ENCODE results near the gene AP1S3.
A peak's percentile ranks its signal among the peaks of the same experiment; 100 is the strongest.

The AP1S3 gene

DNA sequence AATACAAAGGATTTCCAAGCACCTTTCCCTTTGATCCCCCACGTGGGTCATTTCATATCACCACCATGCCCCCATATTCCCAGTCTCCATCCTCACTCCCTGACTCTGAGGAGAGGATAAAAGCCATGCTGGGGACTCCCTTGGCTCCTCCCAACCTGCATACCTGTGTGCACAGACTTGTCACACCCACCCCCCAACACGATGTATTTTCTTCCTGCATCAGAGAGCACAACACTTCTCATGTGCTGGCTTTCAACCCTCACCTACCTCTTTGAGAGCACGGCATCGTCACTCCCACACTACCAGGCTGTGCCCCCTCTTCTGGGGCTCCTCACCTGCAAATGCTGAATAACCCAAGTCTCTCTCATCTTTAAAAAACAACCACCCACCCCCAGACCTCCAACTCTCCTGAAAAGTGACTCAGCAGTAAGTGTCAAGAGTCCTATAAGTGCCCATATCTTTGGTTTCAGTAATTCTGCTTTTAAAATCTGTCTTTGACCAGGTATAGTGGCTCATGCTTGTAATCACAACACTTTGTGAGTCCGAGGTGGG lies 53.1 kb downstream of the AP1S3 start:
- peaks cover 5% of the 10 kb centered on the region for H3K27me3 Mint-ChIP-seq (ENCODE audit: low read depth, poor library complexity)
- H3K4me3 Mint-ChIP-seq, result no peak overlapping the region
- no peaks in the 10 kb centered on the region for H3K9me3 Mint-ChIP-seq
- peaks cover 18% of the 10 kb centered on the region for H3K4me1 Mint-ChIP-seq
- H3K27ac Mint-ChIP-seq, result no peak overlapping the region
- no peak for DNase-seq
- TF ChIP-seq CTCF (IDR thresholded peaks at IDR 0.05), result no peak
- H3K36me3 Mint-ChIP-seq (ENCODE audit: low read depth), result no peaks in the 10 kb centered on the region

DNA sequence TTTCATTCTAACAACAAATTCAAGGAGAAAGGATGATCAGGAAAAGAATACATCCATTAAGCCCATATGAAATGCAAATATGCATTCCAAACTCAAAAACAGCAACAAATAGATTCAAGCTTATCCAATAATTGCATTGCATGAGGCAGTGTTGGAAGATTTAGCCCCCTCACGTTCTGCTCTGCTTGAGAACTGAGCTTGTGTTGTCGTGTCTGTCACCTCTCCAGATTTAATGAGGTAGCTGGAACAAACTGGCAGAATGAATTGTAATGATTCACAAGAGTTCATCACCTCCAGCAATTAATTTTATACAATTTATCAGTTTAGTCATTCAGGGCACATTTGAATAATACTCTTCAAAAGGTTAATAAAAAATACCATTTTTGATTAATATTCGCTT lies 54.8 kb downstream of the AP1S3 start:
- Mint-ChIP-seq H3K27me3 (ENCODE audit: low read depth, poor library complexity) (peaks cover 5% of the 10 kb centered on the region), H3K27ac (peak overlapping the region; percentile 39), H3K9me3 (no peaks in the 10 kb centered on the region), H3K4me1 (peaks cover 22% of the 10 kb centered on the region), H3K36me3 (ENCODE audit: low read depth) (no peaks in the 10 kb centered on the region), H3K4me3 (no peak overlapping the region)
- no peak for DNase-seq
- no peak for TF ChIP-seq CTCF (IDR thresholded peaks at IDR 0.05)

DNA sequence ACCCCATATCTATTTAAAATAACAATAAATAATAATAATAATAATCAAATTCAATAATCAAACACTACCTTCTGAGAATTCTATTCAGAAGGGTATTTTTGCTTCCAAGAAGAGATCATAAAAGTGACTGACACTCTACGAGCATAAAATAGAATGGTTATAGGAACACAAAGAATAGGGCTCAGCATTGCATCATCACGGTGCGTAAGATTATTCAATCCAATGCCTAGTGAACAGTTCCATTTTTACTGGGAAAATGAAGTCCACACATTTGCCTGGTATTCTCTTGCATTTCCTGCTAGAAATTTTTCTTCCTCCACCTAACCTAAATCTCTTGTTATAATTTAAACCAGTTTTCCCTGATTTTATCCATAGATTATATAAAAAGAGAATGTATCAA lies 55.8 kb downstream of the AP1S3 start:
- no peak for DNase-seq
- H3K4me1 Mint-ChIP-seq, result peaks cover 22% of the 10 kb centered on the region
- H3K36me3 Mint-ChIP-seq (ENCODE audit: low read depth), result no peaks in the 10 kb centered on the region
- peaks cover 5% of the 10 kb centered on the region for H3K27me3 Mint-ChIP-seq (ENCODE audit: low read depth, poor library complexity)
- no peak overlapping the region for H3K27ac Mint-ChIP-seq
- H3K9me3 Mint-ChIP-seq, result no peaks in the 10 kb centered on the region
- TF ChIP-seq CTCF (IDR thresholded peaks at IDR 0.05), result no peak
- H3K4me3 Mint-ChIP-seq, result no peak overlapping the region

- TF ChIP-seq CTCF (IDR thresholded peaks at IDR 0.05), result no peak
These were observed 57.5 kb downstream of the AP1S3 start for GRCh38 chr2:223779877-223780276.

DNA sequence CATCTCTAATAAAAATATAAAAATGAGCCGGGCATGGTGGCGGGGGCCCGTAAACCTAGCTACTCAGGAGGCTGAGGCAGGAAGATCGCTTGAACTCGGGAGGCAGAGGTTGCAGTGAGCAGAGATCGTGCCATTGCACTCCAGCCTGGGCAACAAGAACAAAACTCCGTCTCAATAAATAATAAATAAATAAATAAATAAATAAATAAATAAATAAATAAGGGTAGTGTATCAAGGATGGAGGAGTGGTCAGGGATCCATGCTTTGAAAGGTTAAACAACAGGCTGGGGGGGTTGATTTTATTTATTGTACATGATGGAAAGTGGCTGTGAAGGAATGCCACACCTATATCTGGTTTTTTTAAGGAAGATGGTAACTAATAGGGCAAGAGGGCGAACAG lies 63.2 kb downstream of the AP1S3 start:
- Mint-ChIP-seq H3K27me3 (ENCODE audit: low read depth, poor library complexity) (no peaks in the 10 kb centered on the region), H3K4me1 (peaks cover 4% of the 10 kb centered on the region), H3K27ac (no peak overlapping the region), H3K4me3 (no peak overlapping the region), H3K36me3 (ENCODE audit: low read depth) (no peaks in the 10 kb centered on the region), H3K9me3 (no peaks in the 10 kb centered on the region)
- no peak for TF ChIP-seq CTCF (IDR thresholded peaks at IDR 0.05)
- DNase-seq, result no peak

More at GRCh38 chr2:223779877-223780276, 57.5 kb downstream of the AP1S3 start:
- Mint-ChIP-seq H3K4me1 (peaks cover 22% of the 10 kb centered on the region), H3K27ac (no peak overlapping the region), H3K36me3 (ENCODE audit: low read depth) (no peaks in the 10 kb centered on the region), H3K4me3 (no peak overlapping the region), H3K9me3 (no peaks in the 10 kb centered on the region), H3K27me3 (ENCODE audit: low read depth, poor library complexity) (peaks cover 5% of the 10 kb centered on the region)
- no peak for DNase-seq

- Mint-ChIP-seq H3K4me1 (peaks cover 7% of the 10 kb centered on the region), H3K4me3 (no peak overlapping the region), H3K9me3 (no peaks in the 10 kb centered on the region), H3K27me3 (ENCODE audit: low read depth, poor library complexity) (no peaks in the 10 kb centered on the region), H3K27ac (no peak overlapping the region), H3K36me3 (ENCODE audit: low read depth) (peaks cover under 1% of the 10 kb centered on the region)
- no peak for TF ChIP-seq CTCF (IDR thresholded peaks at IDR 0.05)
- no peak for DNase-seq
These were observed 65.0 kb downstream of the AP1S3 start for GRCh38 chr2:223772363-223772762.
